IMR-90 (cell line): ENCODE measurements around the gene KIRREL2. TPM values are rescaled to one million over a fixed set of nuclear protein-coding genes. Genes with fewer than 3 reads are reported as not detected.
A peak's percentile ranks its signal among the peaks of the same experiment; 100 is the strongest.

Experiments
- ATAC-seq: fragments of 200-7000 bp; cut with Tn5 transposase; 2 replicates; pipeline ENCODE4 v1.9.1; 2020; ENCODE audit warnings: low read depth, mild to moderate bottlenecking, moderate library complexity
- BruUV-seq: library from RNA; stranded (reverse); fragments of 400-500 nt; replicated peaks from 2 replicates; lab custom pipeline; 2021; lab: Mats Ljungman, UMichigan
- CTCF ChIA-PET: fragments of 300-600 bp; formaldehyde crosslinking; extraction: SDS; loops from one replicate; lab custom pipeline; 2021; ENCODE audit warnings: antibody characterized with exemption; lab: Yijun Ruan, JAX
- POLR2A ChIA-PET: fragments of 300-600 bp; sonication (Branson Sonifier 250); formaldehyde crosslinking; loops from one replicate; lab custom pipeline; 2022; ENCODE audit warnings: antibody characterized with exemption; ENCODE audit not compliant: unreplicated experiment; lab: Charles Lee
- DNase-seq: peaks from one replicate; pipeline ENCODE4 v3.0.0; 2013
- H2AFZ ChIP-seq: replicated peaks from 2 replicates; pipeline ENCODE3; 2013; ENCODE audit warnings: low read length, mild to moderate bottlenecking; ENCODE audit not compliant: poor library complexity
- H2AK5ac ChIP-seq: 2 replicates; pipeline ENCODE4 v1.6.1; 2013; ENCODE audit warnings: low read depth, low read length, inconsistent platforms
- H2AK9ac ChIP-seq: replicated peaks from 2 replicates; pipeline ENCODE3; 2013; ENCODE audit warnings: mild to moderate bottlenecking, low read depth, low read length, moderate library complexity; ENCODE audit not compliant: poor library complexity
- H2BK120ac ChIP-seq: 2 replicates; pipeline ENCODE4 v1.6.1; 2013; ENCODE audit warnings: low read depth, low read length, inconsistent platforms
- H2BK15ac ChIP-seq: 3 replicates; pipeline ENCODE4 v1.6.1; 2013; ENCODE audit warnings: low read depth, low read length, inconsistent platforms
- H2BK20ac ChIP-seq: 2 replicates; pipeline ENCODE4 v1.6.1; 2013; ENCODE audit warnings: low read depth, mild to moderate bottlenecking, inconsistent platforms, low read length, moderate library complexity
- H2BK5ac ChIP-seq: 2 replicates; pipeline ENCODE4 v1.6.1; 2013; ENCODE audit warnings: mild to moderate bottlenecking, low read depth, low read length, inconsistent platforms; ENCODE audit not compliant: poor library complexity, severe bottlenecking
- H3K14ac ChIP-seq: replicated peaks from 2 replicates; pipeline ENCODE4 v1.6.1; 2013; ENCODE audit warnings: low read depth, low read length, inconsistent platforms
- H3K18ac ChIP-seq: 2 replicates; pipeline ENCODE4 v1.6.1; 2013; ENCODE audit warnings: low read depth, low read length, control low read depth
- H3K23ac ChIP-seq: 2 replicates; pipeline ENCODE4 v1.6.1; 2013; ENCODE audit warnings: low read depth, low read length, inconsistent platforms
- H3K27ac ChIP-seq: 2 replicates; pipeline ENCODE4 v1.5.1; 2013; ENCODE audit warnings: mild to moderate bottlenecking, control low read depth, low read length; ENCODE audit not compliant: insufficient read depth
- H3K27me3 ChIP-seq: 2 replicates; pipeline ENCODE4 v1.6.1; 2013; ENCODE audit warnings: low read length; ENCODE audit not compliant: control insufficient read depth, insufficient read depth
- H3K36me3 ChIP-seq: 2 replicates; pipeline ENCODE4 v1.6.1; 2013; ENCODE audit warnings: low read length, mixed read lengths; ENCODE audit not compliant: control insufficient read depth, insufficient read depth
- H3K4ac ChIP-seq: 2 replicates; pipeline ENCODE4 v1.6.1; 2013; ENCODE audit warnings: low read depth, low read length, inconsistent platforms
- H3K4me1 ChIP-seq: 2 replicates; pipeline ENCODE4 v1.6.1; 2013; ENCODE audit warnings: low read length, mixed read lengths; ENCODE audit not compliant: control insufficient read depth, insufficient read depth
- H3K4me2 ChIP-seq: 2 replicates; pipeline ENCODE4 v1.6.1; 2013; ENCODE audit warnings: low read depth, mild to moderate bottlenecking, control low read depth, low read length, moderate library complexity
- H3K4me3 ChIP-seq: 2 replicates; pipeline ENCODE4 v1.5.1; 2013; ENCODE audit warnings: low read depth, mild to moderate bottlenecking, control low read depth, low read length, moderate library complexity; ENCODE audit not compliant: insufficient read depth
- H3K56ac ChIP-seq: 2 replicates; pipeline ENCODE4 v1.6.1; 2013; ENCODE audit warnings: low read length, inconsistent platforms; ENCODE audit not compliant: insufficient read depth; ENCODE audit errors: extremely low read depth
- H3K79me1 ChIP-seq, 2 experiments: 2 replicates each; pipeline ENCODE4 v1.6.1; 2013; ENCODE audit warnings: low read length in 2 of 2, inconsistent platforms in 1 of 2, low read depth in 1 of 2
- H3K9ac ChIP-seq: 2 replicates; pipeline ENCODE4 v1.6.1; 2013; ENCODE audit warnings: low read depth, low read length, control low read depth
- H3K9me1 ChIP-seq: 2 replicates; pipeline ENCODE4 v1.6.1; 2013; ENCODE audit warnings: low read length, inconsistent platforms; ENCODE audit not compliant: insufficient read depth
- H3K9me3 ChIP-seq: 2 replicates; pipeline ENCODE4 v1.6.1; 2013; ENCODE audit warnings: low read length; ENCODE audit not compliant: control insufficient read depth, insufficient read depth
- H4K20me1 ChIP-seq: 2 replicates; pipeline ENCODE4 v1.6.1; 2013; ENCODE audit warnings: low read length, inconsistent platforms; ENCODE audit not compliant: insufficient read depth
- H4K5ac ChIP-seq: 2 replicates; pipeline ENCODE4 v1.6.1; 2013; ENCODE audit warnings: mild to moderate bottlenecking, low read depth, low read length, control low read depth
- H4K8ac ChIP-seq, 2 experiments: 2 replicates each; pipeline ENCODE4 v1.6.1; 2013; ENCODE audit warnings: low read depth in 2 of 2, low read length in 2 of 2, control low read depth in 1 of 2, inconsistent platforms in 1 of 2
- H4K91ac ChIP-seq: 2 replicates; pipeline ENCODE4 v1.6.1; 2013; ENCODE audit warnings: low read depth, low read length, inconsistent platforms; ENCODE audit not compliant: insufficient read depth
- SMC3 ChIP-seq: fragments of 150-350 bp; IDR thresholded peaks from 2 replicates; pipeline ENCODE4 v1.6.1; 2016; ENCODE audit warnings: low read depth, mild to moderate bottlenecking, antibody characterized with exemption, low read length, moderate library complexity
- WGBS, 2 experiments: methylation state at CpG; one replicate each; pipeline versions ENCODE4 v1.1.5 to v1.1.7; 2013; ENCODE audit warnings: missing lambda C conversion rate in 2 of 2; ENCODE audit not compliant: insufficient read length in 1 of 2; ENCODE audit errors: extremely low coverage in 2 of 2; 5-methylcytosine and 5-hydroxymethylcytosine counted together
- dilution Hi-C: fragments of 300-500 bp; cut with HindIII; formaldehyde crosslinking; loops from one replicate; pipeline ENCODE4 v1.14.3; 2018; ENCODE audit warnings: low sequenced_read_pairs; ENCODE audit not compliant: unreplicated experiment
- in situ Hi-C: fragments of 300-500 bp; cut with MboI; formaldehyde crosslinking; loops from 3 replicates; pipeline ENCODE4 v1.14.3; 2019; ENCODE audit warnings: low sequenced_read_pairs, inconsistent platforms, mixed read lengths
- intact Hi-C: fragments of 100-400 bp; cut with micrococcal nuclease; formaldehyde crosslinking; loops from 2 replicates; pipeline ENCODE4 v1.10.0; 2022
- polyA plus RNA-seq, 3 experiments: library from polyadenylated mRNA; depleted of rRNA; stranded (reverse); fragments of >200 nt; gene quantifications; 2 replicates each; pipeline ENCODE4 v1.2.3, GENCODE V29; 2012; ENCODE audit warnings: low replicate concordance in 1 of 3
- total RNA-seq: library from RNA; depleted of rRNA; stranded (reverse); fragments of >200 nt; gene quantifications from 2 replicates; pipeline ENCODE4 v1.2.3, GENCODE V29; 2012
- TF ChIP-seq, protein P1 (sequence below): conservative IDR thresholded peaks from 2 replicates; pipeline ENCODE4 v1.5.1; 2012; ENCODE audit warnings: mild to moderate bottlenecking, low read depth, low read length, improper control_type of control experiment

The KIRREL2 gene
- total and polyA plus RNA-seq, 2 of the 4 experiments (the other 2 are of a cell fraction): not detected

- Histone ChIP-seq H3K23ac (peak overlapping the region; percentile 29; the same call in 1 of the 2 replicates), H3K27me3 (no peaks in the 10 kb centered on the region), H3K79me1 (peaks cover 8 to 22% of the 10 kb centered on the region in 2 experiments; a peak in 3 of 4 replicates), H2BK15ac (peak overlapping the region; percentile 78; the same call in 1 of the 3 replicates), H4K91ac (peak overlapping the region; percentile 91), H4K5ac (peak overlapping the region; percentile 93), H4K8ac (peak overlapping the region; percentile 77 to 98), H2BK120ac (peak overlapping the region; percentile 83), H3K27ac (peak overlapping the region; percentile 72), H3K9me3 (no peaks in the 10 kb centered on the region), H2AK9ac (peak overlapping the region; percentile 88), H3K14ac (peak overlapping the region; percentile 87; the same call in 1 of the 2 replicates), H3K4me3 (no peak overlapping the region), H3K36me3 (no peaks in the 10 kb centered on the region), H3K4me1 (peaks cover 37% of the 10 kb centered on the region), H3K9ac (peak overlapping the region; percentile 58; the same call in 1 of the 2 replicates), H2AFZ (peak overlapping the region; percentile 89), H3K4ac (peak overlapping the region; percentile 93), H3K4me2 (peak overlapping the region; percentile 25), H3K18ac (peak overlapping the region; percentile 26), H2AK5ac (peak overlapping the region; percentile 98), H3K9me1 (peaks cover 22% of the 10 kb centered on the region), H4K20me1 (no peaks in the 10 kb centered on the region), H3K56ac (no peak overlapping the region), H2BK5ac (peak overlapping the region; percentile 59), H2BK20ac (peak overlapping the region; percentile 94)
- dilution Hi-C loops: no loop called here
- TF ChIP-seq, protein P1, sequence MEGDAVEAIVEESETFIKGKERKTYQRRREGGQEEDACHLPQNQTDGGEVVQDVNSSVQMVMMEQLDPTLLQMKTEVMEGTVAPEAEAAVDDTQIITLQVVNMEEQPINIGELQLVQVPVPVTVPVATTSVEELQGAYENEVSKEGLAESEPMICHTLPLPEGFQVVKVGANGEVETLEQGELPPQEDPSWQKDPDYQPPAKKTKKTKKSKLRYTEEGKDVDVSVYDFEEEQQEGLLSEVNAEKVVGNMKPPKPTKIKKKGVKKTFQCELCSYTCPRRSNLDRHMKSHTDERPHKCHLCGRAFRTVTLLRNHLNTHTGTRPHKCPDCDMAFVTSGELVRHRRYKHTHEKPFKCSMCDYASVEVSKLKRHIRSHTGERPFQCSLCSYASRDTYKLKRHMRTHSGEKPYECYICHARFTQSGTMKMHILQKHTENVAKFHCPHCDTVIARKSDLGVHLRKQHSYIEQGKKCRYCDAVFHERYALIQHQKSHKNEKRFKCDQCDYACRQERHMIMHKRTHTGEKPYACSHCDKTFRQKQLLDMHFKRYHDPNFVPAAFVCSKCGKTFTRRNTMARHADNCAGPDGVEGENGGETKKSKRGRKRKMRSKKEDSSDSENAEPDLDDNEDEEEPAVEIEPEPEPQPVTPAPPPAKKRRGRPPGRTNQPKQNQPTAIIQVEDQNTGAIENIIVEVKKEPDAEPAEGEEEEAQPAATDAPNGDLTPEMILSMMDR: no peak
- TF ChIP-seq SMC3: no peak
- DNase-seq (no peak), ATAC-seq (no peak)
- WGBS, 2 experiments: 86% methylated on average over 5 of the region's 10 CpGs; no CpG with 5 or more reads in 1 of the 2 experiments
- ChIA-PET CTCF (no interaction called here), POLR2A (no interaction called here)
- in situ Hi-C loops: no loop called here
- intact Hi-C loops: no loop called here
- BruUV-seq: no TSS peak
These were observed 46.3 kb downstream of the KIRREL2 start for GRCh38 chr19:35902870-35903475.
